HepG2 (cell line): ENCODE measurements around the gene MAN1A1. TPM values are rescaled to one million over a fixed set of nuclear protein-coding genes. Genes with fewer than 3 reads are reported as not detected.

Experiments used
- BHLHE40 ChIP-seq: IDR thresholded peaks from 2 replicates; pipeline ENCODE4 v1.6.1; 2011; ENCODE audit warnings: low read length, improper control_type of control experiment
- CEBPB ChIP-seq: IDR thresholded peaks from 2 replicates; pipeline ENCODE4 v1.6.1; 2011; ENCODE audit warnings: low read depth, low read length, improper control_type of control experiment, borderline replicate concordance
- GATA4 ChIP-seq: sonication (generic); IDR thresholded peaks from 2 replicates; pipeline ENCODE4 v1.6.1; 2016; ENCODE audit warnings: antibody characterized with exemption, low read depth, borderline replicate concordance
- NFYB ChIP-seq: sonication (generic); formaldehyde crosslinking; IDR thresholded peaks from 2 replicates; pipeline ENCODE4 v1.4.0; 2020; ENCODE audit warnings: missing genetic modification reagents
- SOX5 ChIP-seq: IDR thresholded peaks from 2 replicates; pipeline ENCODE4 v1.6.1; 2016; ENCODE audit warnings: borderline replicate concordance
- XRCC5 ChIP-seq: fragments of 200-400 bp; formaldehyde crosslinking; optimal IDR thresholded peaks from 2 replicates; pipeline ENCODE3; 2017; ENCODE audit warnings: mild to moderate bottlenecking, low read length
- ZBTB40 ChIP-seq, 2 experiments: fragments of 450-650 bp in 1 of 2; sonication (generic) in 1 of 2; formaldehyde crosslinking in 1 of 2; IDR thresholded peaks; 2 replicates each; pipeline versions ENCODE4 v1.6.1 to v1.8.0; 2016 to 2022; ENCODE audit warnings: antibody characterized with exemption in 1 of 2, mild to moderate bottlenecking in 1 of 2, missing genetic modification reagents in 1 of 2
- ZNF101 ChIP-seq: sonication (generic); formaldehyde crosslinking; IDR thresholded peaks from 2 replicates; pipeline ENCODE4 v1.4.0; 2020; ENCODE audit warnings: mild to moderate bottlenecking, low read depth, missing genetic modification reagents, borderline replicate concordance
- ZNF589 ChIP-seq: sonication (generic); formaldehyde crosslinking; conservative IDR thresholded peaks from 2 replicates; pipeline ENCODE4 v1.8.0; 2022; ENCODE audit warnings: mild to moderate bottlenecking, moderate library complexity, missing genetic modification reagents
- ZNF691 ChIP-seq: sonication (generic); formaldehyde crosslinking; IDR thresholded peaks from 2 replicates; pipeline ENCODE4 v1.4.0; 2020; ENCODE audit warnings: missing genetic modification reagents, low read depth, mild to moderate bottlenecking, borderline replicate concordance
- polyA plus RNA-seq, 8 experiments: library from polyadenylated mRNA; depleted of rRNA in 3 of 8; stranded (reverse) in 7 of 8; unstranded in 1 of 8; fragments of >200 nt; fragmentation: Illumina TruSeq in 4 of 8; extraction: Trizol in 4 of 8; gene quantifications; 2 replicates each; pipeline versions ENCODE4 v1.2.1 to v1.2.3, GENCODE V29; 2011 to 2016; ENCODE audit warnings: low read depth in 4 of 8, missing spikeins in 1 of 8, mixed read lengths in 1 of 8; ENCODE audit not compliant: insufficient read depth in 1 of 8
- total RNA-seq, 5 experiments: library from RNA; depleted of rRNA; stranded (reverse); fragments of >200 nt; fragmentation: Illumina TruSeq; extraction: Trizol; gene quantifications; 2 replicates each; pipeline ENCODE4 v1.2.3, GENCODE V29; 2016; ENCODE audit warnings: low read depth in 1 of 5
- TF ChIP-seq, protein P1 (sequence below): sonication (generic); formaldehyde crosslinking; conservative IDR thresholded peaks from 2 replicates; pipeline ENCODE4 v1.4.0; 2020; ENCODE audit warnings: missing genetic modification reagents

The MAN1A1 gene
- total and polyA plus RNA-seq, 2 of the 13 experiments (the other 11 are each of a cell fraction or from before 2014, with no cell fraction given) = 156 to 236 TPM

DNA sequence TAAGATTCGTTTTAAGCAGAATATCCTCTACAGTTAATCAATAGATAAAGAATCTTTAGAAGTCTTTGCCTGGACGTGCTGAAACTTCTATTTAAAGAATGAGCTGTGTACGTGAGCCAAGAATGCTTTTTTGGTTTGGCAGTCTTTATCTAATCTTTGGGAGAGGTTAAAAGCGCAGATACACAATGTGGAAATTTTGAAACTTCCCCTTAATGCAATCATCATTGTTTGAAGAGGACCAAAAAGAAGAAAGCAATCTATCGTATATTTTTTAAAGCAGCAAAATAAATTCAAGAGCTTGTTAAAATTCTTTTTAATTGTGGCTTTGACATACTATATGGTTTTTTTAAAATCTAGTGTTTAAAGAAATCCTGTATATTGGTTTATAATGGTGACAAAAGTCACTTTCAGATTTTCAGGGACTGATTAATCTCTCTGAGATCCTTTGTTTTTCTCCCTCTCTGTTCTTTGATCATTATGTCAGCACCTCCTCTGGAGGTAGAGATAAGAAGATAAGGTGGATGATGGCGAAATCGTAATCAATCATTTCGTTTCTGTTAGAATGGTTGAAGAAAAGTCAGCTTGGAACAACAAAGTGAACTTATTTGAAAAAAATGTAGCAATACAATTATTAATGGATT is 179.0 kb downstream of the MAN1A1 start (continued):
- TF ChIP-seq BHLHE40 (no peak), ZBTB40 (IDR thresholded peaks at IDR 0.05) (no peak), ZBTB40 (CRISPR knock-in tag; IDR thresholded peaks at IDR 0.05) (no peak), SOX5 (CRISPR knock-in tag) (peak; percentile 95), ZNF101 (CRISPR knock-in tag) (no peak), ZNF691 (CRISPR knock-in tag) (no peak), NFYB (no peak), CEBPB (peak; percentile 83), ZNF589 (CRISPR knock-in tag) (no peak), GATA4 (peak; percentile 100), XRCC5 (no peak)
- TF ChIP-seq, protein P1, sequence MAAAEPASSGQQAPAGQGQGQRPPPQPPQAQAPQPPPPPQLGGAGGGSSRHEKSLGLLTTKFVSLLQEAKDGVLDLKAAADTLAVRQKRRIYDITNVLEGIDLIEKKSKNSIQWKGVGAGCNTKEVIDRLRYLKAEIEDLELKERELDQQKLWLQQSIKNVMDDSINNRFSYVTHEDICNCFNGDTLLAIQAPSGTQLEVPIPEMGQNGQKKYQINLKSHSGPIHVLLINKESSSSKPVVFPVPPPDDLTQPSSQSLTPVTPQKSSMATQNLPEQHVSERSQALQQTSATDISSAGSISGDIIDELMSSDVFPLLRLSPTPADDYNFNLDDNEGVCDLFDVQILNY (CRISPR knock-in tag) = no peak
